Lower leg skin (tissue), 3 donors: ENCODE data around the gene CCDC102A.

Source experiments
- POLR2A ChIP-seq, 2 donors: fragments of 450-650 bp; IDR thresholded peaks; one replicate each; pipeline ENCODE4 v1.6.1; 2016 to 2017; ENCODE audit warnings: antibody characterized with exemption in 2 of 2, mild to moderate bottlenecking in 1 of 2, moderate library complexity in 1 of 2
- TF ChIP-seq, protein P1 (sequence below), 3 donors: fragments of 450-650 bp; IDR thresholded peaks; one replicate each; pipeline ENCODE4 v1.5.1; 2016; ENCODE audit warnings: antibody characterized with exemption in 3 of 3, mild to moderate bottlenecking in 3 of 3, moderate library complexity in 2 of 3

DNA sequence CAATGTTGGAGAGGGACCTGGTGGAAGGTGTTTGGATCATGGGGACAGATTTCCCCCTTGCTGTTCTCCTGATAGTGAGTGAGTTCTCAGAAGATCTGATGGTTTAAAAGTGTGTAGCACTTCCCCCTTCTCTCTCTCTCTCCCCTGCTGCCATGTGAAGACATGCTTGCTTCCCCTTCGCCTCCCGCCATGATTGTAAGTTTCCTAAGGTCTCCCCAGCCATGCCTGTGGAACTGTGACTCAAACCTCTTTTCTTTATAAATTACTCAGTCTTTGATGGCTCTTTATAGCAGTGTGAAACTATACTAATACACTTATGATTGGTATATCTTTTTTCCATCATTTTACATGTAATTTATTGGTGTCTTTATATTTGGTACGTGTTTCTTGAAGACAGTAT, 19.5 kb upstream of the CCDC102A start:
- no peak for TF ChIP-seq POLR2A (IDR thresholded peaks at IDR 0.05)
- TF ChIP-seq, protein P1, sequence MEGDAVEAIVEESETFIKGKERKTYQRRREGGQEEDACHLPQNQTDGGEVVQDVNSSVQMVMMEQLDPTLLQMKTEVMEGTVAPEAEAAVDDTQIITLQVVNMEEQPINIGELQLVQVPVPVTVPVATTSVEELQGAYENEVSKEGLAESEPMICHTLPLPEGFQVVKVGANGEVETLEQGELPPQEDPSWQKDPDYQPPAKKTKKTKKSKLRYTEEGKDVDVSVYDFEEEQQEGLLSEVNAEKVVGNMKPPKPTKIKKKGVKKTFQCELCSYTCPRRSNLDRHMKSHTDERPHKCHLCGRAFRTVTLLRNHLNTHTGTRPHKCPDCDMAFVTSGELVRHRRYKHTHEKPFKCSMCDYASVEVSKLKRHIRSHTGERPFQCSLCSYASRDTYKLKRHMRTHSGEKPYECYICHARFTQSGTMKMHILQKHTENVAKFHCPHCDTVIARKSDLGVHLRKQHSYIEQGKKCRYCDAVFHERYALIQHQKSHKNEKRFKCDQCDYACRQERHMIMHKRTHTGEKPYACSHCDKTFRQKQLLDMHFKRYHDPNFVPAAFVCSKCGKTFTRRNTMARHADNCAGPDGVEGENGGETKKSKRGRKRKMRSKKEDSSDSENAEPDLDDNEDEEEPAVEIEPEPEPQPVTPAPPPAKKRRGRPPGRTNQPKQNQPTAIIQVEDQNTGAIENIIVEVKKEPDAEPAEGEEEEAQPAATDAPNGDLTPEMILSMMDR (IDR thresholded peaks at IDR 0.05), result no peak
